ACHN (cell line): Measurements from ENCODE around the gene TBC1D1.
A peak's percentile ranks its signal among the peaks of the same experiment; 100 is the strongest.

Experiments used
- DNase-seq: peaks from one replicate; pipeline ENCODE4 v3.0.0-alpha.2; 2015
- in situ Hi-C: cut with HindIII; loops from 2 replicates; pipeline ENCODE4 v1.10.0; 2017; ENCODE audit warnings: low sequenced_read_pairs, low pct_ligation_motif_present, low pct_unique_long_range_greater_than_20kb

The TBC1D1 gene

GRCh38 chr4:37981425-37981824, 90.5 kb downstream of the TBC1D1 start:
- peak; percentile 12 for DNase-seq

GRCh38 chr4:37981844-37982720, 91.2 kb downstream of the TBC1D1 start:
- in situ Hi-C loops: no loop called here
- peak; percentile 76 for DNase-seq

More at GRCh38 chr4:37981425-37981824, 90.5 kb downstream of the TBC1D1 start:
- in situ Hi-C loops: no loop called here

- in situ Hi-C loops: no loop called here
- peak; percentile 70 for DNase-seq
Observed at GRCh38 chr4:37982736-37983135, 91.9 kb downstream of the TBC1D1 start.

DNA sequence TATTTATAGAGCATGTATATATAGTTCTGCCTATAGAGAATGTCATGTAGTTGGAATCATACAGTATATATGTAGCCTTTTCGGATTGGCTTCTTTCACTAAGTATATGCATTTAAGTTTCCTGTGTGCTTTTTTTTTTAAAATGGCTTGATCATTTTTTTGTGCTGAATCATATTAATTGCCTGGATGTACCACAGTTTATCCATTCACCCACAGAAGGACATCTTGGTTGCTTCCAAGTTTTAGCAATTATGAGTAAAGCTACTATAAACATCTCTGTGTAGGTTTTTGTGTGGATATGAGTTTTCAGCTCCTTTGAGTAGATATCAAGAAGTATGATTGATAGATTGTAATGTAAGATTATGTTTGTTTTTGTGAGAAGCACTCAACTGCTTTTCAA, 93.1 kb downstream of the TBC1D1 start:
- in situ Hi-C loops: no loop called here
- no peak for DNase-seq

DNA sequence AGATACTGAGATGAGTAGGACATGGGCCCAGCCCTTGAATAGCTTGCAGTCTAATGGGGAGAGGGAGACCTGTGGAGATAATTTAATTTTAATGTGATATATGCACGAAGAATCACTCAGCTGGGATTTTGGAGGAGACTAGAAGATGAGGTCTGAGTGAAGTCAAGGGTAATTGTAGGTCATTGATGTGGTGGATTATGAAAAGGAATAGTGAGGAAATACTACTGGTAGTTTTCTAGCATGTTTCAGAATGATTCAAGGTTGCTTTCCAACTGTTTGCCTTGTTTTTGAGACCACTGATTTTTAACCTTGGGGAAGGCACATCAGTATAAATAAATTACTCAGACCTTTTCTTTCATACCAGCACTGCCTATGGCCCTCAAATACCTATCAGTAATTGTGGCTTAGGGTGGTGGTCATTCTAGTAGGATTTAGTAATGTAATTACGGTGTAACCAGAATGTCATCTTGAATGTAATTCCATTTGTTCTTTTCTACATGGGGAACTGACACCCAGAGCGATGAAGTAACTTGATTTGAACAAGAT, 94.9 kb downstream of the TBC1D1 start:
- in situ Hi-C loops: no loop called here
- no peak for DNase-seq

DNA sequence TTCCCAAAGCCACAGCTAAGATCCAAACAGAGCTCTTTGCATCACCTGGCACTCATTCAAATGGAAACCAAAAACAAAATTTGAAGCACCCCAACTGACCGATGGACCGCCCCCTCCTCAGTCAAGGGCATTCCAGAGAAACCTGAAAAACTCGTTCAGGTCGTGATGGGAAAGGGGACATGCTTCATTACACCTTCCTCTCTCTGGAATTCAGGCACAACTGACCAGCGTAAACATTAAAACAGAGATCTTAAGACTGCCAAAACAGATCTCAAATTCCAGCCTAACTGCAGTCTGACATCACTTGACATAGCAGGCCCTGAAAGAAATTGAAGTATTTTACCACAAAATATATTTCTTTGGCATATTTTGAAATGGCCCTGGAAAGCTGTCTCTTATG, 97.8 kb downstream of the TBC1D1 start:
- DNase-seq: no peak
- in situ Hi-C loops: no loop called here

- in situ Hi-C loops: no loop called here
- no peak for DNase-seq
Observed at GRCh38 chr4:37989398-37990260, 98.7 kb downstream of the TBC1D1 start.

DNA sequence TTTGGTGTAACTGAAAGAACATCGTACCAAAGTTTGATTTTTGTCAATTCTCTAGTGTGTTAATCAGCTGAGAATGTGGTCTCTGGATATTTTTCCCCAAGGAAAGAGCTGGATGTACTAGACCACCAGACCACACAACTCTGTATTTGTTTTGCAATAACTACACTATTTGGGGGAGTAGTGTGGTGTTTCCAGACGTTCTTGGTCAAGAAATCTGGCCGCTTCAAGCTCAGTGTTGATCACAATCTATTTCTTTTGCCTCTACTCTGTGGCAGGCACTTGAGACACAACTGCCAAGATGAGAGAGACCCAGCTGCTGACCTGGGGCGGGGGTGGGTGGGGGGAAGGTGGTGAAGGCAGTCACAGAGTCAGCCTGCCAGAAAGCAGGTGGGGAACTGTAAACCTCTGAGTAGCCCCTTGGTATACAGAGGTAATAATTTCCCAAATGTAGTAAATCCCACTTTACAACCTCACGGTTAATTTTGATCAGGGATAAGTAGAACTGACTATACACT, 99.9 kb downstream of the TBC1D1 start:
- in situ Hi-C loops: no loop called here

GRCh38 chr4:37991623-37992410, 100.9 kb downstream of the TBC1D1 start:
- no peak for DNase-seq
- in situ Hi-C loops: no loop called here

More for the DNA sequence above, 99.9 kb downstream of the TBC1D1 start:
- no peak for DNase-seq

DNA sequence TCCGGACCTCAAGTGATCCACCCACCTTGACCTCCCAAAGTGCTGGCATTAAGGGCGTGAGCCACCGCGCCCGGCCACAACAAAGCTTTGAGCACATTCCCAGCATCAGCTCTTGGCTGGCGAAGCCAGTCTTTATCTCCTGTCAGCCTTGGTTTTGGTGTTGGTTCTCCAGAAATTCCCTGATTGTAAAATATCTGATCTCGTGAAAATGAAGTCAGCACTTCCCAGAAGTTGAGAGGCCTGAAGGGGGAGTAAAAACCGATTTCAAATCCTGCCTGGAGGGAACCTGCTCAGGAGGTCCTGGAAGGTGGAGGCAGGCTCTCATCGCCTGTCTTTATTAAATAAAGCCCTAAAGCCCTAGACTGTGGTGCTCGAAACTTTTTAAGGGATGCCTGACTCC, 102.9 kb downstream of the TBC1D1 start:
- no peak for DNase-seq
- in situ Hi-C loops: no loop called here

GRCh38 chr4:37994569-37994968, 103.7 kb downstream of the TBC1D1 start:
- in situ Hi-C loops: no loop called here
- DNase-seq: no peak

GRCh38 chr4:37995299-37995821, 104.5 kb downstream of the TBC1D1 start:
- DNase-seq: no peak
- in situ Hi-C loops: no loop called here

GRCh38 chr4:37995981-37996775, 105.3 kb downstream of the TBC1D1 start:
- DNase-seq: no peak
- in situ Hi-C loops: no loop called here

GRCh38 chr4:37998226-37998625, 107.3 kb downstream of the TBC1D1 start:
- no peak for DNase-seq
- in situ Hi-C loops: no loop called here

GRCh38 chr4:37999000-37999716, 108.3 kb downstream of the TBC1D1 start:
- in situ Hi-C loops: no loop called here
- no peak for DNase-seq

DNA sequence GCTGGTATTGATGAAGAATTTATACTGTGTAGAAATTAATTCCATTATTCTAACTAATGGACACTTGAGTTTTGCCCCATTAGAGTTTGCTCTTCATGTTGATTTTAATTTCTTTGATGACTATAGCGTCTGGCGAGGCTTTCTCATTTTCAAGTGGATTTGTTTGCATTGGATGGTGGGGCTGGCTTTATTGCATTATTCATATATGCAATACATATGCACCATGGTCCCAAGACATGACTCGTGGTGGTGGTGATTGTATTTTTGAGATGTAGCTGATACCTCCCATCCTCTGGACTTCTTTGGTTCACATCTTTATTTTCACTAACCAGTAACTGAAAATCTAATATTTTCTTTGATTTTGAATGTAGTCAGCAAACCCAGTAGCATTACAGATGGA, 109.1 kb downstream of the TBC1D1 start:
- in situ Hi-C loops: no loop called here
- no peak for DNase-seq

DNA sequence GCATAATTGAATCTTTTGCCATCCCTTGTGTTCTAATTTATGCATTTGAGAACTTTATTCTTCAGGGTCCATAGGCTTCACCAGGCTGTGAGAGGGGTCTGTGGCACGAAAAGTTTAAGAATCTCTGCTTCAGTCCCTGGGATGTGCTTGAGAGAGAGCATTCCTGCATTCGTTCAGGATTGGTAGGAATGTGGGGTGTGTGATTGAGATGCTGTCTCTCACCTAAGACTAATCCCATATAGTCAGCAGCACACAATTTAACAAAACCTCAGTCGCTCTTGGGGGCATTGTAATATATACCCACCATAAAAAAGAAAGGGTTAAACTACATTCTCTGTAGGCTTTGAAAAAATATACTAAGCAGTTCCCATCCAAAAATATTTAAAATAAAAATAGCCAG, 111.0 kb downstream of the TBC1D1 start:
- DNase-seq: no peak
- in situ Hi-C loops: no loop called here
